Neutrophil (primary cell): ENCODE results near the gene DDX60.

Experiments used
- H3K27ac ChIP-seq: fragments of 200-600 bp; sonication (generic); 2 replicates; pipeline ENCODE4 v1.5.1; 2016; ENCODE audit warnings: mild to moderate bottlenecking, moderate library complexity
- H3K27me3 ChIP-seq: fragments of 200-600 bp; sonication (generic); 2 replicates; pipeline ENCODE4 v1.6.0; 2016; ENCODE audit warnings: mild to moderate bottlenecking
- H3K36me3 ChIP-seq: fragments of 200-600 bp; sonication (generic); 2 replicates; pipeline ENCODE4 v1.5.1; 2017
- H3K4me1 ChIP-seq, 2 experiments: fragments of 200-600 bp in 1 of 2; sonication (generic) in 1 of 2; 1 replicate in 1 of 2; 2 replicates in 1 of 2; pipeline versions ENCODE4 v1.5.1 to v1.6.1; 2013 to 2016; ENCODE audit warnings: low read depth in 1 of 2, low read length in 1 of 2, mild to moderate bottlenecking in 1 of 2, moderate library complexity in 1 of 2; ENCODE audit not compliant: control insufficient read depth in 1 of 2, insufficient read depth in 1 of 2
- H3K4me3 ChIP-seq, 2 experiments: fragments of 200-600 bp in 1 of 2; sonication (generic) in 1 of 2; 1 replicate in 1 of 2; 2 replicates in 1 of 2; pipeline ENCODE4 v1.5.1; 2013 to 2016; ENCODE audit warnings: low read depth in 1 of 2, low read length in 1 of 2, mild to moderate bottlenecking in 1 of 2, moderate library complexity in 1 of 2
- H3K9me3 ChIP-seq: fragments of 200-600 bp; sonication (generic); 2 replicates; pipeline ENCODE4 v1.5.1; 2016
- TF ChIP-seq, protein P1 (sequence below): fragments of 200-600 bp; sonication (generic); IDR thresholded peaks from 2 replicates; pipeline ENCODE4 v1.5.1; 2016; ENCODE audit warnings: antibody characterized with exemption

DDX60 gene

GRCh38 chr4:168177546-168178149, 140.9 kb downstream of the DDX60 start:
- Histone ChIP-seq H3K4me3 (no peak overlapping the region), H3K27me3 (no peaks in the 10 kb centered on the region), H3K36me3 (no peaks in the 10 kb centered on the region), H3K4me1 (no peaks in the 10 kb centered on the region), H3K27ac (no peak overlapping the region), H3K9me3 (no peaks in the 10 kb centered on the region)
- TF ChIP-seq, protein P1, sequence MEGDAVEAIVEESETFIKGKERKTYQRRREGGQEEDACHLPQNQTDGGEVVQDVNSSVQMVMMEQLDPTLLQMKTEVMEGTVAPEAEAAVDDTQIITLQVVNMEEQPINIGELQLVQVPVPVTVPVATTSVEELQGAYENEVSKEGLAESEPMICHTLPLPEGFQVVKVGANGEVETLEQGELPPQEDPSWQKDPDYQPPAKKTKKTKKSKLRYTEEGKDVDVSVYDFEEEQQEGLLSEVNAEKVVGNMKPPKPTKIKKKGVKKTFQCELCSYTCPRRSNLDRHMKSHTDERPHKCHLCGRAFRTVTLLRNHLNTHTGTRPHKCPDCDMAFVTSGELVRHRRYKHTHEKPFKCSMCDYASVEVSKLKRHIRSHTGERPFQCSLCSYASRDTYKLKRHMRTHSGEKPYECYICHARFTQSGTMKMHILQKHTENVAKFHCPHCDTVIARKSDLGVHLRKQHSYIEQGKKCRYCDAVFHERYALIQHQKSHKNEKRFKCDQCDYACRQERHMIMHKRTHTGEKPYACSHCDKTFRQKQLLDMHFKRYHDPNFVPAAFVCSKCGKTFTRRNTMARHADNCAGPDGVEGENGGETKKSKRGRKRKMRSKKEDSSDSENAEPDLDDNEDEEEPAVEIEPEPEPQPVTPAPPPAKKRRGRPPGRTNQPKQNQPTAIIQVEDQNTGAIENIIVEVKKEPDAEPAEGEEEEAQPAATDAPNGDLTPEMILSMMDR: no peak

GRCh38 chr4:168174308-168174707, 144.2 kb downstream of the DDX60 start:
- TF ChIP-seq, protein P1: no peak
- no peak overlapping the region for H3K4me3 ChIP-seq
- no peaks in the 10 kb centered on the region for H3K9me3 ChIP-seq
- H3K4me1 ChIP-seq: no peaks in the 10 kb centered on the region
- no peaks in the 10 kb centered on the region for H3K36me3 ChIP-seq
- H3K27ac ChIP-seq: no peak overlapping the region
- no peaks in the 10 kb centered on the region for H3K27me3 ChIP-seq

GRCh38 chr4:168167714-168168284, 150.8 kb downstream of the DDX60 start:
- Histone ChIP-seq H3K27ac (no peak overlapping the region), H3K36me3 (no peaks in the 10 kb centered on the region), H3K4me1 (no peaks in the 10 kb centered on the region), H3K4me3 (no peak overlapping the region), H3K9me3 (no peaks in the 10 kb centered on the region), H3K27me3 (no peaks in the 10 kb centered on the region)
- TF ChIP-seq, protein P1: no peak
